Cerebellar cortex (tissue), 1 donor: ENCODE measurements around the gene ABHD6.
"Not testable (repeated sequence)": the region's sequence is repeated elsewhere in the genome, so short reads cannot be mapped to it uniquely, and the experiment has no call there.

Source experiments
- DNase-seq: peaks from one replicate; pipeline ENCODE4 v3.0.0-alpha.2; 2015; ENCODE audit warnings: low spot score

ABHD6 gene

GRCh38 chr3:58237238-58237940, at the start of gene ABHD6:
TSS of gene ABHD6 (plus strand) at chr3:58237792. CDS start at chr3:58256587, 18,795 bp downstream.
- peak; percentile 75 for DNase-seq

GRCh38 chr3:58188173-58188564, 49.4 kb upstream of the ABHD6 start:
- DNase-seq, result no peak

- DNase-seq, result no peak
Observed at GRCh38 chr3:58188921-58189451, 48.6 kb upstream of the ABHD6 start.

GRCh38 chr3:58189691-58190090, 47.9 kb upstream of the ABHD6 start:
- no peak for DNase-seq

GRCh38 chr3:58190291-58190690, 47.3 kb upstream of the ABHD6 start:
- DNase-seq, result no peak

- no peak for DNase-seq
Observed at GRCh38 chr3:58190882-58191281, 46.7 kb upstream of the ABHD6 start.

- DNase-seq, result no peak
Observed at GRCh38 chr3:58191361-58191991, 46.1 kb upstream of the ABHD6 start.

GRCh38 chr3:58192069-58192468, 45.5 kb upstream of the ABHD6 start:
- no peak for DNase-seq

- no peak for DNase-seq
Observed at GRCh38 chr3:58193682-58194407, 43.7 kb upstream of the ABHD6 start.

- DNase-seq, result no peak
Observed at GRCh38 chr3:58197588-58197987, 40.0 kb upstream of the ABHD6 start.

GRCh38 chr3:58198362-58198761, 39.2 kb upstream of the ABHD6 start:
- no peak for DNase-seq

- no peak for DNase-seq
Observed at GRCh38 chr3:58198804-58199203, 38.8 kb upstream of the ABHD6 start.

- DNase-seq, result no peak
Observed at GRCh38 chr3:58200121-58200709, 37.4 kb upstream of the ABHD6 start.

GRCh38 chr3:58200846-58201355, 36.7 kb upstream of the ABHD6 start:
- DNase-seq, result no peak

- not testable (repeated sequence) for DNase-seq
Observed at GRCh38 chr3:58201451-58201850, 36.1 kb upstream of the ABHD6 start.

GRCh38 chr3:58202917-58203360, 34.7 kb upstream of the ABHD6 start:
- peak; percentile 50 for DNase-seq

- no peak for DNase-seq
Observed at GRCh38 chr3:58203541-58203940, 34.1 kb upstream of the ABHD6 start.

GRCh38 chr3:58204720-58205119, 32.9 kb upstream of the ABHD6 start:
- no peak for DNase-seq

GRCh38 chr3:58205981-58206380, 31.6 kb upstream of the ABHD6 start:
- DNase-seq, result no peak

- DNase-seq, result no peak
Observed at GRCh38 chr3:58206406-58207011, 31.1 kb upstream of the ABHD6 start.

GRCh38 chr3:58207954-58208353, 29.6 kb upstream of the ABHD6 start:
- no peak for DNase-seq

- DNase-seq, result no peak
Observed at GRCh38 chr3:58209933-58210332, 27.7 kb upstream of the ABHD6 start.
